Thoracic aorta (tissue), 2 donors: ENCODE measurements around the gene LPIN2. TPM values are rescaled to one million over a fixed set of nuclear protein-coding genes. Genes with fewer than 3 reads are reported as not detected.
"Not testable (repeated sequence)": the region's sequence is repeated elsewhere in the genome, so short reads cannot be mapped to it uniquely, and the experiment has no call there.

Experiments
- ATAC-seq: fragments of 150-250 bp; one replicate; pipeline ENCODE4 v1.8.0; 2017; ENCODE audit warnings: low read depth; ENCODE audit not compliant: insufficient number of reproducible peaks, low FRiP score
- DNase-seq: peaks from one replicate; pipeline ENCODE4 v3.0.0-alpha.2; 2020; ENCODE audit warnings: low spot score
- H3K27ac ChIP-seq, 2 donors: fragments of 200-600 bp; sonication (generic); 1 replicate in 1 of 2; 2 replicates in 1 of 2; pipeline ENCODE4 v1.5.1; 2016; ENCODE audit warnings: mild to moderate bottlenecking in 2 of 2, moderate library complexity in 2 of 2
- H3K27me3 ChIP-seq: fragments of 200-600 bp; sonication (generic); replicated peaks from 2 replicates; pipeline ENCODE4 v1.6.0; 2016; ENCODE audit warnings: mild to moderate bottlenecking; ENCODE audit not compliant: insufficient read depth
- H3K36me3 ChIP-seq: fragments of 200-600 bp; sonication (generic); one replicate; pipeline ENCODE4 v1.5.1; 2016
- H3K4me1 ChIP-seq, 2 donors: fragments of 200-600 bp; sonication (generic); 1 replicate in 1 of 2; 2 replicates in 1 of 2; pipeline versions ENCODE4 v1.5.1 to v1.6.0; 2016; ENCODE audit warnings: low read depth in 2 of 2, mild to moderate bottlenecking in 1 of 2; ENCODE audit not compliant: control insufficient read depth in 1 of 2
- H3K4me3 ChIP-seq: fragments of 200-600 bp; sonication (generic); 2 replicates; pipeline ENCODE4 v1.5.1; 2016; ENCODE audit warnings: mild to moderate bottlenecking
- H3K9me3 ChIP-seq: fragments of 200-600 bp; sonication (generic); 2 replicates; pipeline ENCODE4 v1.5.1; 2016
- total RNA-seq, 2 donors: library from RNA; depleted of rRNA; stranded (reverse); fragments of >200 nt; gene quantifications; one replicate each; pipeline versions ENCODE4 v1.1.0 to v1.2.3, GENCODE V29; 2016
- TF ChIP-seq, protein P1 (sequence below): fragments of 200-600 bp; sonication (generic); IDR thresholded peaks from one replicate; pipeline ENCODE4 v1.5.1; 2019; ENCODE audit warnings: antibody characterized with exemption

The LPIN2 gene
- total RNA-seq, 2 donors from 2014 or later = 30.6 to 42.3 TPM

DNA sequence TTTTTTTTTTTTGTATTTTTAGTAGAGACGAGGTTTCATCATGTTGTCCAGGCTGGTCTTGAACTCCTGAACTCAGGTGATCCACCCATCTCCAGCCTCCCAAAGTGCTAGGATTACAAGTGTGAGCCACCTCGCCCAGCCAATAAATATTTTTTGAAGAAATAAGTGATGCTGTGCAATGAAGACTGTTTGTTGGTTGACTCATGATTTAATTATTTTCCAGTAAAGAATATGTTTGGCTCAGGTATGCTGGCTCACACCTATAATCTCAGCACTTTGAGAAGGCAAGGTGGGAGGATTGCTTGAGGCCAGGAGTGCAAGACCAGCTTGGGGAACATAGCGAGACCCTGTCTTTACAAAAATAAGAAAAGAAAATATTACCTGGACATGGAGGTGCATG lies 41.8 kb upstream of the LPIN2 start:
- H3K4me1 ChIP-seq = no peaks in the 10 kb centered on the region
- H3K27ac ChIP-seq = no peak overlapping the region
- no peaks in the 10 kb centered on the region for H3K27me3 ChIP-seq
- DNase-seq = no peak
- ATAC-seq = no peak
- H3K36me3 ChIP-seq = no peaks in the 10 kb centered on the region
- H3K4me3 ChIP-seq = no peak overlapping the region
- TF ChIP-seq, protein P1, sequence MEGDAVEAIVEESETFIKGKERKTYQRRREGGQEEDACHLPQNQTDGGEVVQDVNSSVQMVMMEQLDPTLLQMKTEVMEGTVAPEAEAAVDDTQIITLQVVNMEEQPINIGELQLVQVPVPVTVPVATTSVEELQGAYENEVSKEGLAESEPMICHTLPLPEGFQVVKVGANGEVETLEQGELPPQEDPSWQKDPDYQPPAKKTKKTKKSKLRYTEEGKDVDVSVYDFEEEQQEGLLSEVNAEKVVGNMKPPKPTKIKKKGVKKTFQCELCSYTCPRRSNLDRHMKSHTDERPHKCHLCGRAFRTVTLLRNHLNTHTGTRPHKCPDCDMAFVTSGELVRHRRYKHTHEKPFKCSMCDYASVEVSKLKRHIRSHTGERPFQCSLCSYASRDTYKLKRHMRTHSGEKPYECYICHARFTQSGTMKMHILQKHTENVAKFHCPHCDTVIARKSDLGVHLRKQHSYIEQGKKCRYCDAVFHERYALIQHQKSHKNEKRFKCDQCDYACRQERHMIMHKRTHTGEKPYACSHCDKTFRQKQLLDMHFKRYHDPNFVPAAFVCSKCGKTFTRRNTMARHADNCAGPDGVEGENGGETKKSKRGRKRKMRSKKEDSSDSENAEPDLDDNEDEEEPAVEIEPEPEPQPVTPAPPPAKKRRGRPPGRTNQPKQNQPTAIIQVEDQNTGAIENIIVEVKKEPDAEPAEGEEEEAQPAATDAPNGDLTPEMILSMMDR = no peak
- no peaks in the 10 kb centered on the region for H3K9me3 ChIP-seq

DNA sequence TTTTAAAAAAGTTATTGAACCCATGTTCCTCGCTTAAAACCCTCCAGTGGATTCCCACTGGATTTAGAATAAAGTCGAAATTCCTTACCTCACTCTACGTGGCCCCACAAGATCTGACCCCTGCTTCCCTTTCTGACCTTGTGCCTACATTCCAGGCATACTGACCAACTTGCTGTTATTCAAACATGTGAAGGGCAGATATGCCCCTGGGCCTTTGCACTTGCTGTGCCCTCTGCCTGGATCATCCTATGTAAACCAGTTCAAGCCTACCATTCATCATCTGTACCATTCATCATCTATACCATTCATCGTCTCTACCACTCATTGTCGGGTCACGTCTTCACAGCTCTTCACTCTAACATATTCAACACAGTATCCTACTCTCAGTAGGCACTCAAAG lies 41.3 kb upstream of the LPIN2 start:
- Histone ChIP-seq H3K27ac (no peak overlapping the region), H3K36me3 (no peaks in the 10 kb centered on the region), H3K4me3 (no peak overlapping the region), H3K9me3 (no peaks in the 10 kb centered on the region), H3K27me3 (no peaks in the 10 kb centered on the region), H3K4me1 (no peaks in the 10 kb centered on the region)
- TF ChIP-seq, protein P1 = no peak
- no peak for ATAC-seq
- no peak for DNase-seq

DNA sequence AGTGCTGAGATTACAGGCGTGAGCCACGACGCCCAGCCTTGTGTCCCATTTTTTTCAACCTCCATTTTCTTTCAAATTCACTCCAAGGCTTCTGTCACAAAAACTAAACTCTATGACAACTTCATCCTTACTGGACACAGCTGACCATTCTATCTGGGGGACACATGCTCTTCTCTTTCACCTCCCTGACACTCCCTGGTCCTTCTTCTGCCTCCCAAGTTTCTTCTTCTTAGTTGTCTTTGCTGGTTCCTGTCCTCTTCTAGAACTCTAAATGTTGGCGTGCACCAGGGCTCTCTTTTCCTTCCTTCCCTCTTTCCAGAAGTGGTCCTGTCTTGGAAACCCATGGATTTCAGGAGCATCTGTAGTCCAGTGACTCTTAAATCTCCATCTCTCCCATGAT lies 40.1 kb upstream of the LPIN2 start:
- DNase-seq (no peak), ATAC-seq (no peak)
- Histone ChIP-seq H3K36me3 (no peaks in the 10 kb centered on the region), H3K4me3 (no peak overlapping the region), H3K4me1 (no peaks in the 10 kb centered on the region), H3K27ac (no peak overlapping the region), H3K27me3 (no peaks in the 10 kb centered on the region), H3K9me3 (no peaks in the 10 kb centered on the region)
- TF ChIP-seq, protein P1 = no peak

DNA sequence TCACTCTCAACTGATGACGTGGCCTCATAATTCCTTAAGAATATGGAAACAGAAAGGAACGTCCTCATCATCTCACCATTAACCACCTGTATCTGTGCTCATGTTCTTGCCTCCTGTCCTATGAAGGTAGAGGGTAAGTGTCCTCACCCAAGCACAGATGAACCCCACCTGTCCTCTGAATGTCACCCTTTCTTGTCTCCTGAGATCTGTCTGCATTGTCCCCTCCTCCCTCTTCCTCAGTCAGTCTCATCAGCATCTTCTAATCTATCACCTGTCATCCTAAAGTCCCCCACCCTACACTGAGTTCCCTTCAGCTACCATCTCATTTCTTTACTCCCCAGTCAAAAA lies 39.4 kb upstream of the LPIN2 start:
- TF ChIP-seq, protein P1 = no peak
- H3K4me1 ChIP-seq = no peaks in the 10 kb centered on the region
- no peaks in the 10 kb centered on the region for H3K36me3 ChIP-seq
- no peak overlapping the region for H3K4me3 ChIP-seq
- DNase-seq (no peak), ATAC-seq (no peak)
- no peak overlapping the region for H3K27ac ChIP-seq
- H3K27me3 ChIP-seq = no peaks in the 10 kb centered on the region
- H3K9me3 ChIP-seq = no peaks in the 10 kb centered on the region

DNA sequence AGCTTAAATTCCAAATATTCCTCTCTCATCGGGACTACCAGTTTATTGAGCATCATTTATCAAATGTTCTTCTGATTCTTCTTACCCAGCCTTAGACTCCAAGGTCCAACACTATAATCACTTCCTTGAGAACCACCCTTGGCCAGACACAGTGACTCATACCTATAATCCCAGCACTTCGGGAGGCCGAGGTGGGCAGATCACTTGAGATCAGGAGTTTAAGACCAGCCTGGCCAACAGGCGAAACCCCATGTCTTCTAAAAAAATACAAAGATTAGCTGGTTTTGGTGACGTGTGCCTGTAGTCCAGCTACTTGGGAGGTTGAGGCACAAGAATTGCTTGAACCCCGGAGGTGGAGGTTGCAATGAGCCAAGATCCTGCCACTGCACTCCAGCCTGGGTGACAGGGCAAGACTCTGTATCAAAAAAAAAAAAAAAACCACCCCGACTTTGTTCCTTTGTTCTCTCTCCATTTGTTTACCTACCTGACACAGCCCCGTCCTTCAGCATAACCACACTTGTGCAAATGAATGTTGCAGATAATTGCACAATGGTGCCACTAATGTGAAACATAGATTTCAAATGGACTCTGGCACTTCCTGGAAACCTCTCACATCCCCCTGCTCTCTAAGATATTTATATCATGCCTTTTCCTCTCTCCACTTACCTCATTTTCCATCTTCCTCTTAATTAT lies 38.9 kb upstream of the LPIN2 start:
- Histone ChIP-seq H3K9me3 (no peaks in the 10 kb centered on the region), H3K36me3 (no peaks in the 10 kb centered on the region), H3K27ac (no peak overlapping the region), H3K27me3 (no peaks in the 10 kb centered on the region), H3K4me3 (no peak overlapping the region), H3K4me1 (no peaks in the 10 kb centered on the region)
- ATAC-seq (no peak), DNase-seq (no peak)
- TF ChIP-seq, protein P1 = no peak

DNA sequence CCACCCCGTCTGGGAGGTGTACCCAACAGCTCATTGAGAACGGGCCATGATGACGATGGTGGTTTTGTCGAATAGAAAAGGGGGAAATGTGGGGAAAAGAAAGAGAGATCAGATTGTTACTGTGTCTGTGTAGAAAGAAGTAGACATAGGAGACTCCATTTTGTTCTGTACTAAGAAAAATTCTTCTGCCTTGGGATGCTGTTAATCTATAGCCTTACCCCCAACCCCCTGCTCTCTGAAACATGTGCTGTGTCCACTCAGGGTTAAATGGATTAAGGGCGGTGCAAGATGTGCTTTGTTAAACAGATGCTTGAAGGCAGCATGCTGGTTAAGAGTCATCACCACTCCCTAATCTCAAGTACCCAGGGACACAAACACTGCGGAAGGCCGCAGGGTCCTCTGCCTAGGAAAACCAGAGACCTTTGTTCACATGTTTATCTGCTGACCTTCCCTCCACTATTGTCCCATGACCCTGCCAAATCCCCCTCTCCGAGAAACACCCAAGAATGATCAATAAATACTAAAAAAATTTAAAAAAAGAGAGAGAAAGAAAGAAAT lies 37.0 kb upstream of the LPIN2 start:
- not testable (repeated sequence) for ATAC-seq, H3K9me3 ChIP-seq, H3K4me1 ChIP-seq, H3K27ac ChIP-seq, H3K4me3 ChIP-seq, H3K36me3 ChIP-seq, DNase-seq, H3K27me3 ChIP-seq
